GM12878 (cell line): ENCODE results near the gene SLC2A4RG. TPM values are rescaled to one million over a fixed set of nuclear protein-coding genes. Genes with fewer than 3 reads are reported as not detected.

ENCODE experiments used
- ATAC-seq: fragments of 200-7000 bp; cut with Tn5 transposase; 3 replicates; pipeline ENCODE4 v1.9.1; 2020; ENCODE audit warnings: mild to moderate bottlenecking, moderate library complexity
- BruUV-seq: library from RNA; stranded (reverse); fragments of 400-500 nt; replicated peaks from 2 replicates; lab custom pipeline; 2021; lab: Mats Ljungman, UMichigan
- CTCF ChIA-PET: fragments of 300-600 bp; sonication (Branson Sonifier 250); formaldehyde crosslinking; extraction: SDS; loops from one replicate; lab custom pipeline; 2021; ENCODE audit warnings: inconsistent platforms; lab: Yijun Ruan, JAX
- POLR2A ChIA-PET: fragments of 350-600 bp; formaldehyde crosslinking; extraction: SDS; loops from one replicate; lab custom pipeline; 2021; ENCODE audit warnings: inconsistent platforms; lab: Charles Lee
- RAD21 ChIA-PET: fragments of 300-600 bp; sonication (Branson Sonifier 250); formaldehyde crosslinking; loops from one replicate; lab custom pipeline; 2023; ENCODE audit warnings: antibody characterized with exemption; ENCODE audit not compliant: unreplicated experiment; lab: Charles Lee
- SMC1A ChIA-PET: fragments of 300-600 bp; sonication (Branson Sonifier 250); formaldehyde crosslinking; loops from one replicate; lab custom pipeline; 2023; ENCODE audit not compliant: unreplicated experiment, uncharacterized antibody; lab: Charles Lee
- DNase-seq: peaks from one replicate; pipeline ENCODE4 v3.0.0-alpha.2; 2011; ENCODE audit warnings: low read depth, low spot score
- FAIRE-seq: peaks from 3 replicates; lab custom pipeline; 2011; peaks lifted over from hg19 to GRCh38; lab: Jason Lieb, UNC
- H2AFZ ChIP-seq: 2 replicates; pipeline ENCODE4 v1.6.0; 2011; ENCODE audit warnings: low read depth, low read length, control low read depth; ENCODE audit not compliant: control insufficient read depth
- H3K27ac ChIP-seq: 2 replicates; pipeline ENCODE4 v1.5.1; 2011; ENCODE audit warnings: control low read depth; ENCODE audit not compliant: control insufficient read depth, insufficient read depth
- H3K27me3 ChIP-seq, 2 experiments: replicated peaks in 1 of 2; 2 replicates each; pipeline versions ENCODE4 v1.6.0 to v1.6.1; 2011; ENCODE audit warnings: low read length in 1 of 2; ENCODE audit not compliant: control insufficient read depth in 2 of 2, insufficient read depth in 2 of 2
- H3K36me3 ChIP-seq, 2 experiments: 2 replicates each; pipeline ENCODE4 v1.5.1; 2011; ENCODE audit warnings: low read length in 1 of 2; ENCODE audit not compliant: control insufficient read depth in 2 of 2, insufficient read depth in 2 of 2
- H3K4me1 ChIP-seq: 2 replicates; pipeline ENCODE4 v1.6.1; 2011; ENCODE audit warnings: mild to moderate bottlenecking, low read length, moderate library complexity, mixed read lengths; ENCODE audit not compliant: control insufficient read depth, insufficient read depth
- H3K4me2 ChIP-seq: 2 replicates; pipeline ENCODE4 v1.6.0; 2011; ENCODE audit warnings: control low read depth; ENCODE audit not compliant: control insufficient read depth, insufficient read depth
- H3K4me3 ChIP-seq: fragments of 200-600 bp; sonication (generic); 2 replicates; pipeline ENCODE4 v1.5.1; 2016
- H3K79me2 ChIP-seq: 2 replicates; pipeline ENCODE4 v1.6.0; 2011; ENCODE audit warnings: low read length; ENCODE audit not compliant: control insufficient read depth, insufficient read depth
- H3K9ac ChIP-seq: 2 replicates; pipeline ENCODE4 v1.8.0; 2011; ENCODE audit warnings: low read length, control low read depth, mixed read lengths; ENCODE audit not compliant: control insufficient read depth, insufficient read depth
- H3K9me3 ChIP-seq: replicated peaks from 3 replicates; pipeline ENCODE4 v1.5.1; 2011; ENCODE audit warnings: mild to moderate bottlenecking, low read length; ENCODE audit not compliant: control insufficient read depth, insufficient read depth
- H4K20me1 ChIP-seq: 2 replicates; pipeline ENCODE4 v1.6.0; 2011; ENCODE audit not compliant: control insufficient read depth, insufficient read depth
- CREB1 ChIP-seq: IDR thresholded peaks from 2 replicates; pipeline ENCODE4 v1.6.1; 2012; ENCODE audit warnings: low read depth, mild to moderate bottlenecking, inconsistent platforms
- MTA3 ChIP-seq: IDR thresholded peaks from 2 replicates; pipeline ENCODE4 v1.6.1; 2012; ENCODE audit warnings: low read length, inconsistent platforms, borderline replicate concordance
- POLR2A ChIP-seq: IDR thresholded peaks from 2 replicates; pipeline ENCODE4 v1.6.1; 2011; ENCODE audit warnings: low read depth, mild to moderate bottlenecking, low read length
- POLR2AphosphoS2 ChIP-seq: IDR thresholded peaks from 2 replicates; pipeline ENCODE4 v1.6.1; 2011; ENCODE audit warnings: low read depth, mild to moderate bottlenecking, low read length, improper control_type of control experiment, moderate library complexity
- SIX5 ChIP-seq: IDR thresholded peaks from 2 replicates; pipeline ENCODE4 v1.6.1; 2011; ENCODE audit warnings: mild to moderate bottlenecking, low read depth, low read length, moderate library complexity; ENCODE audit not compliant: severe bottlenecking
- WGBS: methylation state at CpG from one replicate; pipeline ENCODE4 v1.1.6; 2016; ENCODE audit warnings: low lambda C conversion rate; ENCODE audit not compliant: insufficient replicate concordance, insufficient coverage; ENCODE audit errors: missing lambda C conversion rate; 5-methylcytosine and 5-hydroxymethylcytosine counted together
- in situ Hi-C: fragments of 300-500 bp; cut with MboI; formaldehyde crosslinking; loops from 9 replicates; pipeline ENCODE4 v1.14.3; 2018; ENCODE audit warnings: mixed read lengths
- intact Hi-C: fragments of 100-400 bp; cut with micrococcal nuclease; formaldehyde crosslinking; loops from one replicate; pipeline ENCODE4 v1.14.2; 2022; ENCODE audit not compliant: unreplicated experiment
- polyA plus RNA-seq, 11 experiments: library from polyadenylated mRNA; depleted of rRNA in 4 of 11; unstranded in 6 of 11; stranded (reverse) in 5 of 11; fragments of >200 nt; fragmentation: Nextera tagmentation in 4 of 11; fragmentation: Illumina TruSeq in 1 of 11; extraction: Ambion mirVana in 4 of 11; extraction: Trizol in 1 of 11; gene quantifications; 1 replicate in 1 of 11; 2 replicates in 10 of 11; pipeline versions ENCODE4 v1.2.1 to v1.2.3, GENCODE V29; 2011 to 2016; ENCODE audit warnings: inconsistent platforms in 2 of 11, missing spikeins in 2 of 11, low read depth in 1 of 11
- total RNA-seq, 4 experiments: library from RNA; depleted of rRNA in 3 of 4; stranded (reverse); fragments of >200 nt in 3 of 4; fragmentation: Illumina TruSeq in 1 of 4; extraction: Trizol in 1 of 4; gene quantifications; 2 replicates each; pipeline versions ENCODE4 v1.2.1 to v1.2.3, GENCODE V29; 2013 to 2021
- TF ChIP-seq, protein P1 (sequence below): IDR thresholded peaks from 2 replicates; pipeline ENCODE4 v1.6.1; 2011; ENCODE audit warnings: borderline replicate concordance, low read depth, mild to moderate bottlenecking, moderate library complexity, mixed read lengths, low read length; ENCODE audit not compliant: insufficient read depth; ENCODE audit errors: extremely low read length
- TF ChIP-seq, protein P2 (sequence below), 3 experiments: IDR thresholded peaks in 2 of 3; conservative IDR thresholded peaks in 1 of 3; 2 replicates each; pipeline ENCODE4 v1.5.1; 2011; ENCODE audit warnings: low read depth in 3 of 3, low read length in 3 of 3, mild to moderate bottlenecking in 3 of 3, control low read depth in 2 of 3, moderate library complexity in 2 of 3, inconsistent platforms in 1 of 3, mixed read lengths in 1 of 3; ENCODE audit not compliant: control insufficient read depth in 2 of 3, insufficient read depth in 1 of 3; ENCODE audit errors: extremely low read depth in 1 of 3
- TF ChIP-seq, protein P3 (sequence below): IDR thresholded peaks from 2 replicates; pipeline ENCODE4 v1.6.1; 2012; ENCODE audit warnings: low read depth, low read length, improper control_type of control experiment

SLC2A4RG gene
- total and polyA plus RNA-seq, 10 of the 15 experiments (the other 5 are each of a cell fraction or from before 2014, with no cell fraction given), result 0.34 to 65.9 (median 13.3) TPM

DNA sequence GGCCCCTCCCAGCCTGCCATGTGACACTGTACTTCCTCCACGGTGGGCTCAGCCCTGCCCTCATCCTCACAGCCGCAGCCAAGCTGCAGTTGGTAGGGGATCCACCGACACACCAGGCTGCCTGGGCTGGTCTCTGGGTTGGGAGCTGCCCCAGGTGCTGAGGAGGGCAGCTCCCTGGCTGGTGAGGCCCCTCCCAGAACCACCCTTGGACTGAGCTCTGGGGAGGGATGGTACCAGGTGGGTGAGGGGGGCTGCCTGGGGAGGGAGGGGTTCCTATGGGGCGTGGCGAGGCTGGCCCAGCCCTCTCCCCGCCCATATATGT lies 43.3 kb upstream of the SLC2A4RG start:
- H3K4me3 ChIP-seq, result no peak overlapping the region
- in situ Hi-C loops, result no loop called here
- peak; percentile 6; the same call in 2 of the 3 replicates for ATAC-seq
- FAIRE-seq, result no peak
- TF ChIP-seq, protein P1, sequence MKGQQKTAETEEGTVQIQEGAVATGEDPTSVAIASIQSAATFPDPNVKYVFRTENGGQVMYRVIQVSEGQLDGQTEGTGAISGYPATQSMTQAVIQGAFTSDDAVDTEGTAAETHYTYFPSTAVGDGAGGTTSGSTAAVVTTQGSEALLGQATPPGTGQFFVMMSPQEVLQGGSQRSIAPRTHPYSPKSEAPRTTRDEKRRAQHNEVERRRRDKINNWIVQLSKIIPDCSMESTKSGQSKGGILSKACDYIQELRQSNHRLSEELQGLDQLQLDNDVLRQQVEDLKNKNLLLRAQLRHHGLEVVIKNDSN, result peak; percentile 29
- TF ChIP-seq MTA3, result 0 out of 2 replicates have a peak, but pooled peaks have one; percentile 57
- TF ChIP-seq, protein P2, sequence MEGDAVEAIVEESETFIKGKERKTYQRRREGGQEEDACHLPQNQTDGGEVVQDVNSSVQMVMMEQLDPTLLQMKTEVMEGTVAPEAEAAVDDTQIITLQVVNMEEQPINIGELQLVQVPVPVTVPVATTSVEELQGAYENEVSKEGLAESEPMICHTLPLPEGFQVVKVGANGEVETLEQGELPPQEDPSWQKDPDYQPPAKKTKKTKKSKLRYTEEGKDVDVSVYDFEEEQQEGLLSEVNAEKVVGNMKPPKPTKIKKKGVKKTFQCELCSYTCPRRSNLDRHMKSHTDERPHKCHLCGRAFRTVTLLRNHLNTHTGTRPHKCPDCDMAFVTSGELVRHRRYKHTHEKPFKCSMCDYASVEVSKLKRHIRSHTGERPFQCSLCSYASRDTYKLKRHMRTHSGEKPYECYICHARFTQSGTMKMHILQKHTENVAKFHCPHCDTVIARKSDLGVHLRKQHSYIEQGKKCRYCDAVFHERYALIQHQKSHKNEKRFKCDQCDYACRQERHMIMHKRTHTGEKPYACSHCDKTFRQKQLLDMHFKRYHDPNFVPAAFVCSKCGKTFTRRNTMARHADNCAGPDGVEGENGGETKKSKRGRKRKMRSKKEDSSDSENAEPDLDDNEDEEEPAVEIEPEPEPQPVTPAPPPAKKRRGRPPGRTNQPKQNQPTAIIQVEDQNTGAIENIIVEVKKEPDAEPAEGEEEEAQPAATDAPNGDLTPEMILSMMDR (IDR thresholded peaks at IDR 0.05 in 2 of 3, conservative IDR thresholded peaks at IDR 0.05 in 1 of 3; ENCODE audit: control insufficient read depth in 2 of 3, extremely low read depth in 1 of 3, insufficient read depth in 1 of 3, low read depth in 3 of 3, low read length in 3 of 3), result no peak
- TF ChIP-seq SIX5, result no peak
- 0 out of 2 replicates have a peak, but pooled peaks have one; percentile 10 for TF ChIP-seq CREB1
- TF ChIP-seq POLR2A, result peak; percentile 15; the same call in 1 of the 2 replicates
- TF ChIP-seq POLR2AphosphoS2, result no peak
- TF ChIP-seq, protein P3, sequence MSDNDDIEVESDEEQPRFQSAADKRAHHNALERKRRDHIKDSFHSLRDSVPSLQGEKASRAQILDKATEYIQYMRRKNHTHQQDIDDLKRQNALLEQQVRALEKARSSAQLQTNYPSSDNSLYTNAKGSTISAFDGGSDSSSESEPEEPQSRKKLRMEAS, result no peak
- TF ChIP-seq, all 136 proteins: peak for 4
- Histone ChIP-seq H3K4me1 (peaks cover 16% of the 10 kb centered on the region), H3K79me2 (no peaks in the 10 kb centered on the region), H3K36me3 (no peaks in the 10 kb centered on the region), H2AFZ (no peak overlapping the region), H3K9ac (no peak overlapping the region), H3K9me3 (no peaks in the 10 kb centered on the region), H3K27ac (no peak overlapping the region), H3K4me2 (no peak overlapping the region), H4K20me1 (no peaks in the 10 kb centered on the region), H3K27me3 (no peaks in the 10 kb centered on the region)
- RAD21 ChIA-PET, result no interaction called here
- CTCF ChIA-PET, result no interaction called here
- SMC1A ChIA-PET, result no interaction called here
- 12% methylated on average over 5 of the region's 6 CpGs for WGBS
- no peak for DNase-seq
- intact Hi-C loops, result no loop called here
- POLR2A ChIA-PET, result no interaction called here
- no TSS peak for BruUV-seq
